Cortex of kidney (tissue), 1 donor: Measurements from ENCODE around the gene RELT.

Source experiments
- DNase-seq: peaks from one replicate; lab custom pipeline; 2025; lab: John Stamatoyannopoulos, UW

Gene RELT

GRCh38 chr11:73376803-73377629 is 817 bp downstream of the RELT start:
- no peak for DNase-seq

GRCh38 chr11:73379189-73379880 is 3.1 kb downstream of the RELT start:
- no peak for DNase-seq

DNA sequence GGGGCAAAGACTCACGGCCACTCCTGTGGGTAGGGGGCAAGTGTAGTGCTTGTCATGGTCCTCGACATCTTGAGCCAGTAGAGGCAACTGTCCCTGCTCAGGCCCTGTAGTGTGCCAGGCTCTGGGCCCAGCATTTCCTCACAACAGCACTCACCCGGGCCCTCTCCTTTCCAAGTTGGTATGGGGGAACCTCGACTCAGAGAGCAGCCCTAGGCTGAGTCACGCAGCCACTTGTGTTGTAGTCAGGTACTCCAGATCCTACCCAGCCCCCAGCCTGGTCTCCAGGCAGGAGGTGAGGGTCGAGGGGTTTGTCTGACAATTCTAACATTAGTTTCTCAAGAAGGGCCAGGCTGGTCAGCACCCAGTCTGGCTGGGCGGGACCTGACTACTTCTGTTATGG is 4.1 kb downstream of the RELT start:
- DNase-seq, result no peak

DNA sequence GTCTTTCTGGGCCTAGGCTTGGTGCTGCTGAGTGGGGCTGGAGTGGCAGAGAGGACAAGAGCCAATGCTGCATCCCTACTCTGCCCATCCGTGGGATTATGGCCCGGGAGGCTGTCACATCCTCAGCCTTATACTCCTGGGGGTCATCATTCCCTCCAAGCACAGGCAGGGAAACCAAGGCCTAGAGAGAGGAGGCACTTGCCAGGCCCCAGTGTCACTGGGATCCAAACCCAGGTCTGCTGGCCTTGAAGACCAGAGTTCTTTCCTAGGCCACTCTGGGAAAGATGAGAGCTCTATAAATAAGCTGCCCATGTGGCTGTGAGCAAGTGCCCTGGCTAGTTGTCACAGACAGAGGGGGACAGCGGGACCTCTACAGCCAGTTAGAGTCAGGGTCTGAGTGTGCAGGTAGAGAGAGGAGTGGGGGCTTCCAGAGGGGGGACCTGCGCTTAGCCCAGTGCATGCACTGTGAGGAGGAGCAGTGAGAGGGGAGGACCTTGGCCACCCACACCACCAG is 4.8 kb downstream of the RELT start:
- DNase-seq, result no peak

DNA sequence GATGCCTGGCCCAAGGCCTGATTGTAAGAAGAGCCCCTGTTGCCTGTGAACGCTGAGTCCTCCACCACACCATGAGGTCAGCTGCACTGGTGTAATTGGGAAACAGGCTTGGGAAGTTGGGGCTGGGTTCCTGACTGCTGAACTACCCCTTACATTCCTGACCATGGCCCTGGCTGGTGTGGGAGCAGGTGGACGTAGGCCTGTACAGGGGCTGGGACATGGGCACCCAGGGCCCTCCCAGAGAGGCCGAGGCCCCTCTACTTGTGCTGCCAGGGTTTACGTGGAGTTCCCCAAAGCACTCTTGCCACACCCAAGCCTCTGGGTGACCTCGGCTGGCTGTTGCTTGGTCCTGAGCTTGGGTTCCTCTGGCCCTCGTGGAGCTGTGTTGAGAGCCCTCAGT is 5.4 kb downstream of the RELT start:
- no peak for DNase-seq

DNA sequence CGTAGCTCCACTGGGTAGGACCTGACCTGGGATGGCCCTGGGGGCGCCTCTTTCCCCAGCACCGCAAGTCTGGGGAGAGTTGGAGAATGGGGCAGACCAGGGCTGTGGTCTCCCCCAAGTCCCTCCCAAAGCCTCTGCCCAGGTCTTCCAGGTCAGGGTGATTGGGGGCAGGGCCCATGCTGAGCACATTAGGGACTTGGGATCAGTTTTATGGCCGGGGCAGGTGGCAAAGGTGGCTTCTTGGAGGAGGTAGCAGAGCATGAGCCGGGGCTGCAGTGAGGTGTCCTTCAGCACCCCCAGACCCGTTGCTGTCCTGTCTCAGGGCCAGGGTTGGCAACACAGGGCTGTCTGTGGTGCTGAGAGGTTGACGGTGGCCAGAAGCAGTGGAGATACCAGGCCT is 6.0 kb downstream of the RELT start:
- DNase-seq, result no peak

GRCh38 chr11:73382747-73383146 is 6.5 kb downstream of the RELT start:
- DNase-seq, result no peak

DNA sequence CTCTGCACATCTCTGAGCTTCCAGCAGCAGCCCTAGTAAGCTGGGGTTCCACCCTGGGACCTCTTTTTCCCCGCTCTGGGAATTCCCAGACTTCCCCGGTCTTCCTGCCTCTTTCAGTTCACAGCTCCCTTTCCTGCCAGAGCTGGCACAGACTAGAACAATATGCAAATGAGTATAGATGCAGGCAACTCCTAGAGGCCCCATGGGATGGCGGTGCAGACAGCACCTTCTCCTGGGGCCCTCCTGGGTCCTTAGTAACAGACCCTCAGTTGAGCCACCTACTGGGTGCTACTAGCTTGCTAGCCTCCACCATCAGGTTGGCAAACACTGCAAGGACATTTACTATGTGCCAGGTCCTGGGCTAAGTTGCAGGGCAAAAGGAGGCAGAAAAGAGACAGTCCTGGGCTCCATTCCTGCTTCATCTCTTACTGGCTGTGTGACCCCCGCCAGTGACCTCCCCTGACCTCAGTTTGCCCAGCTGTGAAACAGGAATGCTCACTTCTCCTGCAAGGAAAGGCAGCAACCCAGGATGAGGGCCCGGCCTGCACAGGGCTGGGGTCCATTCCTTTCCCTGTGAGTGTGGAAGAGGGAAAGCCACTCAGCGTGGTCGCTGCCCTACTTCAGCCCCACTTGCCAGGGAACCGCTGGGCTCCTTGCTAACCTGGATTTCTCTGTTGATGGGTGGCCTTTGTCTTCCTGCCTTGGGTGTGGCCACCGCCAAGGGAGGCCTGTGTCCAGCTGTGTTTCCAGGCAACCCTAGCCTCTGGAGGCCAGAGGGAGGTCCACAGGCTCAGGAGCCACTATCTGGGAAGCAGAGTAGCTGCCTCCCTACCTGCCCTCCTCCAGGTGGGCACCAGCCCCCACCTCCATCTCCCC is 7.3 kb downstream of the RELT start:
- DNase-seq, result no peak

- no peak for DNase-seq
Observed at GRCh38 chr11:73384125-73384441, 7.9 kb downstream of the RELT start.

- DNase-seq, result no peak
Observed at GRCh38 chr11:73384531-73384871, 8.3 kb downstream of the RELT start.

DNA sequence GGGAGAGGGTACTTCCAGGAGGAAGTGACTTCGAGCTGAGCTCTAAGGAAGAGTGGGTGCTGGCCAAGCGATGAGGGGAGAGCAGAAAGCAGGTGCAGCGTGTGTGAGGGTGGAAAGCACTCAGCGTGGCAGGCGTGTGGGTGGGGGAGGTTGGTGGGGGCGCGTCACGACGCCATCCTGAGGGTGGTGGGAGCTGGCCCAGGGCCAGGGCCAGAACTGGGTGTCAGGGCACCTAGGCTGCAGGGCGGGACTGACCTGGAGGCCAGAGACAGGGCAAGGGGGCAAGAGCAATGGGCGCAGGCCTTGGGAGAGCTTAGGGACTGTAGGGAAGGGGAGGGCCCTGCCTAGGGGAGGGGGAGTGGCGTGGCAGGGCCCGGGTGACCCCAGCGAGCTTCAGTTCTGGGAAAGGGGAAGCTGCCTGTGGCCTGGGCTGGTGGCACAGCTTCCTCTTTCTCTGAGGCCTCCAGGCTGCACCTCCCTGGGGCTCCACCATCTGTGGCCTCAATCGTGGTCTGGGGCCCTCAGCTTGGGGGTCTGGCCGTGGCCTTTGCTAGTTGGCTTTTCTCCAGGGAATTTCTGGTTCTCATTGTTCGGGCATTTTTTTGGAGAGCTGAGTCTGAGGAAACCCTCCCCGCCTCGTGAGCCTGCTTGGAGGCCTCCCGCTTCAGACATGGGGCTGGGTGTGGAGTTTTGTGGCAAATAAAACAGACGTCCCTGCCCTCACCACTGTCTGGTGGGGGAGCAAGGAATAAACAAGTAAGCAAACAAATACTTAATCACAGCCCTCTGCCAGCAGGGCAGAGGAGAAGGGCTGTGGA is 8.9 kb downstream of the RELT start:
- no peak for DNase-seq

DNA sequence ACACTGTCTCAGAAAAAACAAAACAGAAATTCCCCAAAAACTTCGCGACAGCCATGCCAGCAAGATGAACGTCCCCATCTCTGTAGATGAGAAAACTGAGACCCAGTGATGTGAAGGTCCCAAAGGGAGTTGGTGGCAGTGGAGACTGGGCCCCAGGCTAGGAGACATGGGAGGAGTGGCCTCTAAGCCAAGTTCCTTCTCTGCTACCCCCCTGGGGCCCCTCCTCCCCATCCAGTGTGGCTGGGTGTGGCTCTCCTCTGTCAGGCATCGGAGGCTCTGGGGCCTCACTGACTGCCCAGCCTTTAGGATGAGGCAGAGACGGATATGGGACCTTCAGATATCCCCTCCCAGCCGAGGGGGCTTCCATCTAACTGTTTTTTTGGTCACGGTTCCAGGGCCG is 9.8 kb downstream of the RELT start:
- DNase-seq, result no peak

- DNase-seq, result no peak
Observed at GRCh38 chr11:73386546-73386945, 10.3 kb downstream of the RELT start.

DNA sequence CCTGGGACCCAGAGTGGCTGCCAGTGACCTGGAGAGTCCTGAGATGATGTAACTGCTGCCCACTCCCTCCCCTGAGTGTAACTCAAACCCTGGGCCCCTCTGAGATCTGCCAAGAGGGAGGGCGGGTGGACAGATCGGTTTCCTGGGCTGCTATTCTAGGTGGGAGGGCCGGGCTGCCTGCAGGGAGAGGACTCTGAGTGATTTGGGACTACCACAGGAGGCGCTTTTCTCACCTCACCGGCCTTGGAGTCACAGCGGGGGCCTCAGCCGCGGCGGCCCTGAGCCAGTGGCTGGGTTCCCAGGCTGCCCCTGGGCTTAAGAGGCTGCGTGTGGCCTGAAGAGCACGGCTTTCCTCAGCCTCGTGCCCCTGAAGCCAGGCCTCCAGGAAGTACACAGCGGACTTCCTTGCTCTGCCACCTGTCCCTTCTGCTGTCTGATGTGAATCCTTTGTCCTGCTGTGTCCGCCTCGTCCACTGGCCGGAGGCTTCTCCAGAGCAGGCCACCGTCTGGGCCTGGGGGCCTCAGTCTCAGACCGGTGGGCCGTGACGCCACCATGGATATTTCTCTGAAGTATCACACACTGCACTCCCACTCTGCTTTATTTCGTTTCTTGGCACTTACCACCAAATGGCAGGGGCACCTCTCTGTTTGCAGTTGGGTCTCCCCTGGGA is 11.5 kb downstream of the RELT start:
- no peak for DNase-seq

GRCh38 chr11:73388265-73389133 is 12.3 kb downstream of the RELT start:
- no peak for DNase-seq

- DNase-seq, result no peak
Observed at GRCh38 chr11:73389134-73389525, 12.9 kb downstream of the RELT start.

DNA sequence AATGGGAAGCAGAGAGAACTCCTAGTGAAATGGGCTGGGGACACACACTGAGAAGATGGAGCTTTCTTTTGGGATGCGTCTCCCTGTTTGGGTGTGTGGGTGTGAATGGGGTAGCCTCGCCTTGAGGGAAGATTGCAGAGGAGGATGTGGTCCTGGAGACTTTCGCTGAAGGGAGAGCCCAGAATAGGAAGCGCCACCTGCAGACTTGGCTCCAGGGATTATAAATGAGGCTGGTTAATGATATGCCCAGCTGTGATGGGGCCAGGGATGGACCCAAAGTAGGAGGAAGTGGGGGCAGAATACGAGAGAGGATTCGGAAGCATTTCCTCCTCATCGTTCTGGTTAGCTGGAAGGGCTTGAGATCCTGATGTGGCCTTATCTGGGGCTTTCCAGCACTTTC is 13.7 kb downstream of the RELT start:
- no peak for DNase-seq

DNA sequence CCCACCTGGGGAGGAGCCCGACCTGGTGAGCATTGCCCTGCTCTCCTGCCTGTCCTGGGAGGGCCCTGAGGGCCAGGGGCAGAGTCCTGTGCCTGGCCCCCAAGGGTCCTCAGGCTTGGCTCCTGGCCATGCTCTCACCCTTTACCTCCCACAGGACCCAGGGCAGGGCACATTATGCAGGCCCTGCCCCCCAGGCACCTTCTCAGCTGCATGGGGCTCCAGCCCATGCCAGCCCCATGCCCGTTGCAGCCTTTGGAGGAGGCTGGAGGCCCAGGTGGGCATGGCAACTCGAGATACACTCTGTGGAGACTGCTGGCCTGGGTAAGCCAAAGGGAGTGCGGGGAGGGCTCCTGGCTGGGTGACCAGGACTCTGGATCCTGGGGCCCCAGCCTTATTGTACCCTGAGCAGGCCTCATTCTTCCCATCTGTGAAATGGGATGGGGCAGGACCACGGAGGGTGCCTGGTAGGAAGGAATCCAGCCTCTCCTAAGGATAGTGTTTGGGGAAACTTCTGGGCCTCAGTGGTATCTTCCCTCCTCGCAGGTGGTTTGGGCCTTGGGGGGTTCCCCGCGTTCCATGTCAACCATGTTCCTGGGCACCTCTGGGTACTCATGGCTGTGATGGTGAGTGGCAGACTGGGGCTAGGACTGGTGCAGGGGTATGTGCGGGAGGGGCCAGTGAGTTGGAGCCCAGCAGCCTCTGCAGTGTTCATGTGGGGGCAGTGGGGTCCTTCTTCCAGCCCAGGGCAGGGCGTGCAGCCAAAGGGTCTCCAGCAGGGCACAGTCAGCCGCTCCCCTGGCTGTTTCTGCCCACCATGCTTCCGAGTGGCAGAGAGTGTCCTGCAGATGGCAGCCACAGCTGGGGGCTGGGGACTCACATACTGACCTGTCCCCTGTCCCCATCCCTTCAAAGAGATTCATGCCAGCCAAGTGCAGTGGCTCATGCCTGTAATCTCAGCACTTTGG is 14.7 kb downstream of the RELT start:
- no peak for DNase-seq

GRCh38 chr11:73391665-73392064 is 15.5 kb downstream of the RELT start:
- DNase-seq, result no peak
